Measurements from ENCODE around the gene CDK10. TPM values are rescaled to one million over a fixed set of nuclear protein-coding genes. Genes with fewer than 3 reads are reported as not detected.

The CDK10 gene
- total and polyA plus RNA-seq, 9 of the 15 experiments (the other 6 are each of a cell fraction or from before 2014, with no cell fraction given): 2.0 to 85.1 (median 40.1) TPM

DNA sequence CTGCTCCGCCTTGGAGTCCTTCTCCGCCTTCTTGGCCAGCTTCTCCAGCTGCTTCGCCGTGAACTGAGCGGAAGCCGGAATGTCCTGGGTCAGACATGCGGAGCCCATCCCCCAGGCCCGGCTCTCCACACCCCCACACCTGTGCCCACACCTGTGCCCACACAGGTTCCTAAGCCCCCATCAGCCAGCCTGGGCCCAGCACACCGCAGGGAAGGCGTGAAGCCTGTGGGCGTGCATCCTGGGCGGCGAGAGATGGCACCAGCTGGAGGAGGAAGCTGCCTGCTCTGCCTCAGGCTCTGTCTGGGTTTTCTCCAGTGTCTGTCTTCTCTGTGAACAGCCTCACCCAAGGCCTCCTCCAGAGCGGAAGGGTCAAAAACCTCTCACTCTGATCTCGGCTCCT, 34.9 kb upstream of the CDK10 start:
- no peak for DNase-seq (ENCODE audit: extremely low read depth in 1 of 4, low spot score in 3 of 4)
- Histone ChIP-seq H3K9ac (ENCODE audit: insufficient read depth in 1 of 2, low read depth in 2 of 2, low read length in 2 of 2) (peak overlapping the region in 1 of 2 experiments; percentile 64; a peak in 1 of 4 replicates), H3K9me3 (replicated peaks; ENCODE audit: control insufficient read depth, insufficient read depth, low read depth, low read length) (no peaks in the 10 kb centered on the region), H3K27me3 (ENCODE audit: control insufficient read depth in 2 of 2, insufficient read depth in 2 of 2, low read length in 2 of 2) (no peaks in the 10 kb centered on the region), H3K27ac (ENCODE audit: extremely low read depth, low read depth, low read length) (no peak overlapping the region), H3K9me1 (ENCODE audit: control insufficient read depth, insufficient read depth, low read length) (peaks cover 7% of the 10 kb centered on the region), H2AFZ (ENCODE audit: low read depth, low read length) (no peak overlapping the region), H3K4me3 (no peak overlapping the region), H3K4me1 (replicated peaks in 1 of 2; ENCODE audit: control insufficient read depth in 2 of 2, insufficient read depth in 2 of 2, low read length in 2 of 2) (peaks cover 3 to 23% of the 10 kb centered on the region in 2 experiments; a peak in 3 of 5 replicates), H3K36me3 (ENCODE audit: control insufficient read depth, insufficient read depth, low read length) (peaks cover 51% of the 10 kb centered on the region; the same call in 2 of the 3 replicates), H3K4me2 (ENCODE audit: insufficient read depth, low read length) (no peak overlapping the region), H4K20me1 (replicated peaks; ENCODE audit: control insufficient read depth, insufficient read depth, low read length) (0 out of 2 replicates have a peak, but pooled peaks cover 4% of the 10 kb centered on the region), H3K79me2 (ENCODE audit: control insufficient read depth, insufficient read depth, low read length) (peaks cover 32% of the 10 kb centered on the region)
- no peak for FAIRE-seq
- no TSS peak for BruUV-seq (replicated peaks)
- no peak for TF ChIP-seq XRCC5 (IDR thresholded peaks at IDR 0.05; ENCODE audit: low read depth, low read length)
- no peak for TF ChIP-seq HCFC1 (IDR thresholded peaks at IDR 0.05; ENCODE audit: low read depth, low read length)
- no peak for TF ChIP-seq RFX7 (CRISPR knock-in tag; IDR thresholded peaks at IDR 0.05)
- 0 out of 2 replicates have a peak, but pooled peaks have one; percentile 17 for TF ChIP-seq POLR2G (IDR thresholded peaks at IDR 0.05; ENCODE audit: low read depth, low read length)
- no peak for TF ChIP-seq ZSCAN29 (IDR thresholded peaks at IDR 0.05)
- TF ChIP-seq IFI16 (CRISPR knock-in tag; IDR thresholded peaks at IDR 0.05): no peak
- TF ChIP-seq RBFOX2 (IDR thresholded peaks at IDR 0.05; ENCODE audit: low read depth, low read length): 0 out of 2 replicates have a peak, but pooled peaks have one; percentile 18
- TF ChIP-seq HNRNPK (IDR thresholded peaks at IDR 0.05; ENCODE audit: low read depth, low read length, poor library complexity, severe bottlenecking): no peak
- TF ChIP-seq ZNF347 (CRISPR knock-in tag; IDR thresholded peaks at IDR 0.05; ENCODE audit: low read depth): no peak
- no peak for TF ChIP-seq HDAC3 (IDR thresholded peaks at IDR 0.05; ENCODE audit: borderline replicate concordance, partially characterized antibody)
- TF ChIP-seq, protein P1, sequence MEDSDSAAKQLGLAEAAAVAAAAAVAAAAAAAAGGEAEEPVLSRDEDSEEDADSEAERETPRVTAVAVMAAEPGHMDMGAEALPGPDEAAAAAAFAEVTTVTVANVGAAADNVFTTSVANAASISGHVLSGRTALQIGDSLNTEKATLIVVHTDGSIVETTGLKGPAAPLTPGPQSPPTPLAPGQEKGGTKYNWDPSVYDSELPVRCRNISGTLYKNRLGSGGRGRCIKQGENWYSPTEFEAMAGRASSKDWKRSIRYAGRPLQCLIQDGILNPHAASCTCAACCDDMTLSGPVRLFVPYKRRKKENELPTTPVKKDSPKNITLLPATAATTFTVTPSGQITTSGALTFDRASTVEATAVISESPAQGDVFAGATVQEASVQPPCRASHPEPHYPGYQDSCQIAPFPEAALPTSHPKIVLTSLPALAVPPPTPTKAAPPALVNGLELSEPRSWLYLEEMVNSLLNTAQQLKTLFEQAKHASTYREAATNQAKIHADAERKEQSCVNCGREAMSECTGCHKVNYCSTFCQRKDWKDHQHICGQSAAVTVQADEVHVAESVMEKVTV (CRISPR knock-in tag; IDR thresholded peaks at IDR 0.05): no peak
- no peak for TF ChIP-seq BDP1 (IDR thresholded peaks at IDR 0.05; ENCODE audit: insufficient read depth, insufficient read length)
- TF ChIP-seq, protein P2, sequence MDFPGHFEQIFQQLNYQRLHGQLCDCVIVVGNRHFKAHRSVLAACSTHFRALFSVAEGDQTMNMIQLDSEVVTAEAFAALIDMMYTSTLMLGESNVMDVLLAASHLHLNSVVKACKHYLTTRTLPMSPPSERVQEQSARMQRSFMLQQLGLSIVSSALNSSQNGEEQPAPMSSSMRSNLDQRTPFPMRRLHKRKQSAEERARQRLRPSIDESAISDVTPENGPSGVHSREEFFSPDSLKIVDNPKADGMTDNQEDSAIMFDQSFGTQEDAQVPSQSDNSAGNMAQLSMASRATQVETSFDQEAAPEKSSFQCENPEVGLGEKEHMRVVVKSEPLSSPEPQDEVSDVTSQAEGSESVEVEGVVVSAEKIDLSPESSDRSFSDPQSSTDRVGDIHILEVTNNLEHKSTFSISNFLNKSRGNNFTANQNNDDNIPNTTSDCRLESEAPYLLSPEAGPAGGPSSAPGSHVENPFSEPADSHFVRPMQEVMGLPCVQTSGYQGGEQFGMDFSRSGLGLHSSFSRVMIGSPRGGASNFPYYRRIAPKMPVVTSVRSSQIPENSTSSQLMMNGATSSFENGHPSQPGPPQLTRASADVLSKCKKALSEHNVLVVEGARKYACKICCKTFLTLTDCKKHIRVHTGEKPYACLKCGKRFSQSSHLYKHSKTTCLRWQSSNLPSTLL (IDR thresholded peaks at IDR 0.05): no peak
- TF ChIP-seq, protein P3, sequence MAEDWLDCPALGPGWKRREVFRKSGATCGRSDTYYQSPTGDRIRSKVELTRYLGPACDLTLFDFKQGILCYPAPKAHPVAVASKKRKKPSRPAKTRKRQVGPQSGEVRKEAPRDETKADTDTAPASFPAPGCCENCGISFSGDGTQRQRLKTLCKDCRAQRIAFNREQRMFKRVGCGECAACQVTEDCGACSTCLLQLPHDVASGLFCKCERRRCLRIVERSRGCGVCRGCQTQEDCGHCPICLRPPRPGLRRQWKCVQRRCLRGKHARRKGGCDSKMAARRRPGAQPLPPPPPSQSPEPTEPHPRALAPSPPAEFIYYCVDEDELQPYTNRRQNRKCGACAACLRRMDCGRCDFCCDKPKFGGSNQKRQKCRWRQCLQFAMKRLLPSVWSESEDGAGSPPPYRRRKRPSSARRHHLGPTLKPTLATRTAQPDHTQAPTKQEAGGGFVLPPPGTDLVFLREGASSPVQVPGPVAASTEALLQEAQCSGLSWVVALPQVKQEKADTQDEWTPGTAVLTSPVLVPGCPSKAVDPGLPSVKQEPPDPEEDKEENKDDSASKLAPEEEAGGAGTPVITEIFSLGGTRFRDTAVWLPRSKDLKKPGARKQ (CRISPR knock-in tag; IDR thresholded peaks at IDR 0.05): no peak
- ChIA-PET POLR2A (no interaction called here), CTCF (ENCODE audit: low intra/inter-chr PET ratio) (no interaction called here)
- in situ Hi-C loops (cut with MboI) (no loop called here), intact Hi-C loops (cut with micrococcal nuclease) (no loop called here)
- no peak for ATAC-seq
- 97% methylated on average over 14 of the region's 15 CpGs for WGBS (ENCODE audit: insufficient coverage, low coverage, missing lambda C conversion rate)
